PC-3 (cell line): ENCODE results near the gene SLF1. TPM values are rescaled to one million over a fixed set of nuclear protein-coding genes. Genes with fewer than 3 reads are reported as not detected.

Experiments used
- ATAC-seq: fragments of 200-7000 bp; cut with Tn5 transposase; 2 replicates; pipeline ENCODE4 v1.9.1; 2020; ENCODE audit warnings: mild to moderate bottlenecking, moderate library complexity
- BruUV-seq: library from RNA; stranded (reverse); fragments of 400-500 nt; replicated peaks from 2 replicates; lab custom pipeline; 2021; lab: Mats Ljungman, UMichigan
- CTCF ChIA-PET: fragments of 300-600 bp; sonication (Branson Sonifier 250); formaldehyde crosslinking; loops from one replicate; lab custom pipeline; 2022; ENCODE audit warnings: antibody characterized with exemption; lab: Charles Lee
- POLR2A ChIA-PET: fragments of 300-600 bp; sonication (Branson Sonifier 250); formaldehyde crosslinking; loops from one replicate; lab custom pipeline; 2022; ENCODE audit warnings: antibody characterized with exemption; ENCODE audit not compliant: unreplicated experiment; lab: Charles Lee
- DNase-seq: peaks from one replicate; pipeline ENCODE4 v3.0.0-alpha.2; 2015
- H2AFZ ChIP-seq: fragments of 300-600 bp; sonication (generic); 2 replicates; pipeline ENCODE4 v1.6.0; 2016; ENCODE audit warnings: antibody characterized with exemption, low read length
- H3F3A ChIP-seq: fragments of 300-600 bp; sonication (generic); one replicate; pipeline ENCODE4 v1.6.0; 2017; ENCODE audit warnings: antibody characterized with exemption, low read length, control low read depth, mild to moderate bottlenecking; ENCODE audit not compliant: unreplicated experiment
- H3K27ac ChIP-seq: fragments of 300-600 bp; sonication (generic); 2 replicates; pipeline ENCODE4 v1.5.1; 2016; ENCODE audit warnings: mild to moderate bottlenecking, low read length
- H3K27me3 ChIP-seq: fragments of 300-600 bp; sonication (generic); 2 replicates; pipeline ENCODE4 v1.6.1; 2016; ENCODE audit warnings: low read length, mixed read lengths
- H3K36me3 ChIP-seq: fragments of 300-600 bp; sonication (generic); 2 replicates; pipeline ENCODE4 v1.6.1; 2016; ENCODE audit warnings: low read depth, mixed run types, low read length, mixed read lengths
- H3K4me1 ChIP-seq: fragments of 300-600 bp; sonication (generic); 2 replicates; pipeline ENCODE4 v1.5.1; 2016; ENCODE audit warnings: low read length; ENCODE audit not compliant: insufficient read depth
- H3K4me2 ChIP-seq: fragments of 300-600 bp; sonication (generic); 2 replicates; pipeline ENCODE4 v1.6.0; 2016; ENCODE audit warnings: low read length
- H3K4me3 ChIP-seq: fragments of 300-600 bp; sonication (generic); 2 replicates; pipeline ENCODE4 v1.5.1; 2016; ENCODE audit warnings: mild to moderate bottlenecking, low read length, mixed read lengths
- H3K79me2 ChIP-seq: fragments of 300-600 bp; sonication (generic); 2 replicates; pipeline ENCODE4 v1.6.1; 2017; ENCODE audit warnings: low read length, mixed read lengths
- H3K9ac ChIP-seq: fragments of 300-600 bp; sonication (generic); 2 replicates; pipeline ENCODE4 v1.6.0; 2016; ENCODE audit warnings: mild to moderate bottlenecking, low read length
- H3K9me2 ChIP-seq: fragments of 300-600 bp; sonication (generic); replicated peaks from 2 replicates; pipeline ENCODE4 v1.6.1; 2016; ENCODE audit warnings: mixed run types, low read length, mixed read lengths
- H3K9me3 ChIP-seq: fragments of 300-600 bp; sonication (generic); 2 replicates; pipeline ENCODE4 v1.6.1; 2016; ENCODE audit warnings: low read length, mixed read lengths
- H4K20me1 ChIP-seq: fragments of 300-600 bp; sonication (generic); 2 replicates; pipeline ENCODE4 v1.6.1; 2016; ENCODE audit warnings: low read length, mixed read lengths
- CTCF ChIP-seq: fragments of 300-600 bp; sonication (generic); conservative IDR thresholded peaks from 2 replicates; pipeline ENCODE4 v1.5.1; 2017; ENCODE audit warnings: antibody characterized with exemption, low read depth, mild to moderate bottlenecking, low read length
- EZH2 ChIP-seq: fragments of 300-600 bp; sonication (generic); IDR thresholded peaks from one replicate; pipeline ENCODE4 v1.6.1; 2017; ENCODE audit warnings: antibody characterized with exemption, mild to moderate bottlenecking, low read length; ENCODE audit not compliant: unreplicated experiment
- EZH2phosphoT487 ChIP-seq: fragments of 300-600 bp; sonication (generic); IDR thresholded peaks from 2 replicates; pipeline ENCODE4 v1.6.1; 2018; ENCODE audit warnings: mild to moderate bottlenecking, antibody characterized with exemption, low read length, borderline replicate concordance
- intact Hi-C: fragments of 100-400 bp; cut with micrococcal nuclease; formaldehyde crosslinking; loops from 2 replicates; pipeline ENCODE4 v1.9.0; 2023
- total RNA-seq: library from RNA; depleted of rRNA; stranded (reverse); fragments of >200 nt; gene quantifications from 2 replicates; pipeline ENCODE4 v1.2.3, GENCODE V29; 2014

The SLF1 gene
- total RNA-seq, 1 experiment from 2014 or later, result 23.6 TPM

GRCh38 chr5:94707359-94707758 is 88.9 kb downstream of the SLF1 start:
- Histone ChIP-seq H3F3A (no peaks in the 10 kb centered on the region), H4K20me1 (no peaks in the 10 kb centered on the region), H3K9me3 (no peaks in the 10 kb centered on the region), H2AFZ (no peak overlapping the region), H3K4me1 (peaks cover 15% of the 10 kb centered on the region), H3K9me2 (no peaks in the 10 kb centered on the region), H3K9ac (no peak overlapping the region), H3K27ac (no peak overlapping the region), H3K4me2 (no peak overlapping the region), H3K27me3 (no peaks in the 10 kb centered on the region), H3K4me3 (no peak overlapping the region), H3K36me3 (no peaks in the 10 kb centered on the region; the same call in 1 of the 2 replicates), H3K79me2 (no peaks in the 10 kb centered on the region)
- peak; percentile 30 for DNase-seq
- POLR2A ChIA-PET, result no interaction called here
- TF ChIP-seq EZH2 (no peak), CTCF (no peak), EZH2phosphoT487 (no peak)
- ATAC-seq, result peak; percentile 84
- BruUV-seq, result no TSS peak
- CTCF ChIA-PET, result no interaction called here
- intact Hi-C loops, result no loop called here

GRCh38 chr5:94709277-94709676 is 90.8 kb downstream of the SLF1 start:
- ATAC-seq (no peak), DNase-seq (no peak)
- Histone ChIP-seq H3K9me3 (no peaks in the 10 kb centered on the region), H3K27ac (no peak overlapping the region), H3K4me1 (peaks cover 15% of the 10 kb centered on the region), H3K4me3 (no peak overlapping the region), H3K36me3 (no peaks in the 10 kb centered on the region; the same call in 1 of the 2 replicates), H3K79me2 (no peaks in the 10 kb centered on the region), H4K20me1 (no peaks in the 10 kb centered on the region), H3K4me2 (no peak overlapping the region), H3K9ac (no peak overlapping the region), H3K27me3 (no peaks in the 10 kb centered on the region), H3K9me2 (no peaks in the 10 kb centered on the region), H3F3A (no peaks in the 10 kb centered on the region), H2AFZ (no peak overlapping the region)
- ChIA-PET CTCF (no interaction called here), POLR2A (no interaction called here)
- no TSS peak for BruUV-seq
- intact Hi-C loops, result no loop called here
- TF ChIP-seq EZH2 (no peak), EZH2phosphoT487 (no peak), CTCF (no peak)

GRCh38 chr5:94711785-94712184 is 93.3 kb downstream of the SLF1 start:
- no peak overlapping the region for H3K4me2 ChIP-seq
- TF ChIP-seq EZH2phosphoT487 (no peak), CTCF (no peak), EZH2 (no peak)
- H3F3A ChIP-seq, result no peaks in the 10 kb centered on the region
- ATAC-seq, result peak; percentile 18; the same call in 1 of the 2 replicates
- H4K20me1 ChIP-seq, result no peaks in the 10 kb centered on the region
- no TSS peak for BruUV-seq
- no peak for DNase-seq
- no peaks in the 10 kb centered on the region; the same call in 1 of the 2 replicates for H3K36me3 ChIP-seq
- H3K9me3 ChIP-seq, result no peaks in the 10 kb centered on the region
- H3K27me3 ChIP-seq, result no peaks in the 10 kb centered on the region
- ChIA-PET POLR2A (no interaction called here), CTCF (no interaction called here)
- no peak overlapping the region for H3K9ac ChIP-seq
- intact Hi-C loops, result no loop called here
- no peak overlapping the region for H3K27ac ChIP-seq
- no peaks in the 10 kb centered on the region for H3K9me2 ChIP-seq
- H2AFZ ChIP-seq, result no peak overlapping the region
- H3K4me3 ChIP-seq, result no peak overlapping the region
- no peaks in the 10 kb centered on the region for H3K79me2 ChIP-seq
- H3K4me1 ChIP-seq, result peaks cover 4% of the 10 kb centered on the region; the same call in 1 of the 2 replicates
